ENCODE results near the gene CXCL16.
A peak's percentile ranks its signal among the peaks of the same experiment; 100 is the strongest.

Gene CXCL16

GRCh38 chr17:4769628-4770027, 29.9 kb upstream of the CXCL16 start:
- TF ChIP-seq GATA3 (IDR thresholded peaks at IDR 0.05; ENCODE audit: low read depth, low read length) = no peak
- TF ChIP-seq GATA2 (IDR thresholded peaks at IDR 0.05; ENCODE audit: low read depth, low read length) = no peak

GRCh38 chr17:4768298-4768697, 28.6 kb upstream of the CXCL16 start:
- TF ChIP-seq GATA3 (IDR thresholded peaks at IDR 0.05; ENCODE audit: low read depth, low read length) (no peak), GATA2 (IDR thresholded peaks at IDR 0.05; ENCODE audit: low read depth, low read length) (no peak)

GRCh38 chr17:4766723-4767122, 27.0 kb upstream of the CXCL16 start:
- TF ChIP-seq GATA2 (IDR thresholded peaks at IDR 0.05; ENCODE audit: low read depth, low read length) (no peak), GATA3 (IDR thresholded peaks at IDR 0.05; ENCODE audit: low read depth, low read length) (no peak)

GRCh38 chr17:4766201-4766600, 26.5 kb upstream of the CXCL16 start:
- TF ChIP-seq GATA3 (IDR thresholded peaks at IDR 0.05; ENCODE audit: low read depth, low read length) = no peak
- no peak for TF ChIP-seq GATA2 (IDR thresholded peaks at IDR 0.05; ENCODE audit: low read depth, low read length)

GRCh38 chr17:4764595-4764994, 24.9 kb upstream of the CXCL16 start:
- TF ChIP-seq GATA2 (IDR thresholded peaks at IDR 0.05; ENCODE audit: low read depth, low read length) (no peak), GATA3 (IDR thresholded peaks at IDR 0.05; ENCODE audit: low read depth, low read length) (no peak)

GRCh38 chr17:4759776-4760236, 20.1 kb upstream of the CXCL16 start:
- TF ChIP-seq GATA3 (IDR thresholded peaks at IDR 0.05; ENCODE audit: low read depth, low read length) = no peak
- TF ChIP-seq GATA2 (IDR thresholded peaks at IDR 0.05; ENCODE audit: low read depth, low read length) = no peak

- TF ChIP-seq GATA3 (IDR thresholded peaks at IDR 0.05; ENCODE audit: low read depth, low read length) (no peak), GATA2 (IDR thresholded peaks at IDR 0.05; ENCODE audit: low read depth, low read length) (no peak)
Measured at GRCh38 chr17:4753392-4753791, 13.7 kb upstream of the CXCL16 start.

- TF ChIP-seq GATA2 (IDR thresholded peaks at IDR 0.05; ENCODE audit: low read depth, low read length) (no peak), GATA3 (IDR thresholded peaks at IDR 0.05; ENCODE audit: low read depth, low read length) (no peak)
Measured at GRCh38 chr17:4751932-4752331, 12.2 kb upstream of the CXCL16 start.

GRCh38 chr17:4750606-4751005, 10.9 kb upstream of the CXCL16 start:
- TF ChIP-seq GATA2 (IDR thresholded peaks at IDR 0.05; ENCODE audit: low read depth, low read length) = no peak
- TF ChIP-seq GATA3 (IDR thresholded peaks at IDR 0.05; ENCODE audit: low read depth, low read length) = no peak

GRCh38 chr17:4748686-4749085, 9.0 kb upstream of the CXCL16 start:
- no peak for TF ChIP-seq GATA3 (IDR thresholded peaks at IDR 0.05; ENCODE audit: low read depth, low read length)
- no peak for TF ChIP-seq GATA2 (IDR thresholded peaks at IDR 0.05; ENCODE audit: low read depth, low read length)

- TF ChIP-seq GATA3 (IDR thresholded peaks at IDR 0.05; ENCODE audit: low read depth, low read length) = no peak
- TF ChIP-seq GATA2 (IDR thresholded peaks at IDR 0.05; ENCODE audit: low read depth, low read length) = peak; percentile 12; the same call in 1 of the 2 replicates
Measured at GRCh38 chr17:4747847-4748246, 8.1 kb upstream of the CXCL16 start.

- TF ChIP-seq GATA2 (IDR thresholded peaks at IDR 0.05; ENCODE audit: low read depth, low read length) (no peak), GATA3 (IDR thresholded peaks at IDR 0.05; ENCODE audit: low read depth, low read length) (no peak)
Measured at GRCh38 chr17:4744999-4745969, 5.6 kb upstream of the CXCL16 start.

- TF ChIP-seq GATA2 (IDR thresholded peaks at IDR 0.05; ENCODE audit: low read depth, low read length) (no peak), GATA3 (IDR thresholded peaks at IDR 0.05; ENCODE audit: low read depth, low read length) (no peak)
Measured at GRCh38 chr17:4743898-4744297, 4.2 kb upstream of the CXCL16 start.

GRCh38 chr17:4743216-4743615, 3.5 kb upstream of the CXCL16 start:
- TF ChIP-seq GATA2 (IDR thresholded peaks at IDR 0.05; ENCODE audit: low read depth, low read length) (no peak), GATA3 (IDR thresholded peaks at IDR 0.05; ENCODE audit: low read depth, low read length) (no peak)

GRCh38 chr17:4742629-4743028, 2.9 kb upstream of the CXCL16 start:
- TF ChIP-seq GATA2 (IDR thresholded peaks at IDR 0.05; ENCODE audit: low read depth, low read length) (no peak), GATA3 (IDR thresholded peaks at IDR 0.05; ENCODE audit: low read depth, low read length) (no peak)
